Measurements from ENCODE around the gene ISOC2.

GRCh38 chr19:55459950-55460657 is 1.3 kb downstream of the ISOC2 start:
- TF ChIP-seq, protein P1, sequence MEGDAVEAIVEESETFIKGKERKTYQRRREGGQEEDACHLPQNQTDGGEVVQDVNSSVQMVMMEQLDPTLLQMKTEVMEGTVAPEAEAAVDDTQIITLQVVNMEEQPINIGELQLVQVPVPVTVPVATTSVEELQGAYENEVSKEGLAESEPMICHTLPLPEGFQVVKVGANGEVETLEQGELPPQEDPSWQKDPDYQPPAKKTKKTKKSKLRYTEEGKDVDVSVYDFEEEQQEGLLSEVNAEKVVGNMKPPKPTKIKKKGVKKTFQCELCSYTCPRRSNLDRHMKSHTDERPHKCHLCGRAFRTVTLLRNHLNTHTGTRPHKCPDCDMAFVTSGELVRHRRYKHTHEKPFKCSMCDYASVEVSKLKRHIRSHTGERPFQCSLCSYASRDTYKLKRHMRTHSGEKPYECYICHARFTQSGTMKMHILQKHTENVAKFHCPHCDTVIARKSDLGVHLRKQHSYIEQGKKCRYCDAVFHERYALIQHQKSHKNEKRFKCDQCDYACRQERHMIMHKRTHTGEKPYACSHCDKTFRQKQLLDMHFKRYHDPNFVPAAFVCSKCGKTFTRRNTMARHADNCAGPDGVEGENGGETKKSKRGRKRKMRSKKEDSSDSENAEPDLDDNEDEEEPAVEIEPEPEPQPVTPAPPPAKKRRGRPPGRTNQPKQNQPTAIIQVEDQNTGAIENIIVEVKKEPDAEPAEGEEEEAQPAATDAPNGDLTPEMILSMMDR (IDR thresholded peaks at IDR 0.05; ENCODE audit: borderline replicate concordance, extremely low read depth, low read length, poor library complexity, severe bottlenecking), result no peak
- no peak for TF ChIP-seq EZH2 (IDR thresholded peaks at IDR 0.05; ENCODE audit: borderline replicate concordance, low read depth, low read length, severe bottlenecking)

All from DND-41 (cell line).